B cell (primary cell): ENCODE measurements around the gene RGR. TPM values are rescaled to one million over a fixed set of nuclear protein-coding genes. Genes with fewer than 3 reads are reported as not detected.
"Not testable (repeated sequence)": the region's sequence is repeated elsewhere in the genome, so short reads cannot be mapped to it uniquely, and the experiment has no call there.

ENCODE experiments used
- ATAC-seq: fragments of 200-7000 bp; cut with Tn5 transposase; one replicate; pipeline ENCODE4 v1.10.0; 2021; ENCODE audit warnings: low read depth, mild to moderate bottlenecking, moderate number of reproducible peaks, moderate library complexity
- CTCF ChIA-PET: fragments of 350-600 bp; sonication (Branson Sonifier 250); formaldehyde crosslinking; loops from one replicate; lab custom pipeline; 2021; ENCODE audit warnings: antibody characterized with exemption, inconsistent platforms; lab: Charles Lee
- POLR2A ChIA-PET: fragments of 350-600 bp; sonication (Branson Sonifier 250); formaldehyde crosslinking; loops from one replicate; lab custom pipeline; 2021; ENCODE audit warnings: antibody characterized with exemption; lab: Charles Lee
- DNase-seq: peaks from one replicate; pipeline ENCODE4 v3.0.0; 2013
- H2AFZ ChIP-seq: 2 replicates; pipeline ENCODE4 v1.6.1; 2012; ENCODE audit warnings: mild to moderate bottlenecking, low read depth, low read length; ENCODE audit not compliant: insufficient read depth, poor library complexity, severe bottlenecking
- H3K27ac ChIP-seq, 2 donors: 1 replicate in 1 of 2; 2 replicates in 1 of 2; pipeline ENCODE4 v1.5.1; 2012 to 2013; ENCODE audit warnings: low read length in 2 of 2, mild to moderate bottlenecking in 2 of 2, moderate library complexity in 1 of 2
- H3K27me3 ChIP-seq, 4 experiments: fragments of 200-600 bp in 1 of 4; sonication (generic) in 1 of 4; replicated peaks in 1 of 4; 1 replicate in 2 of 4; 2 replicates in 2 of 4; pipeline versions ENCODE4 v1.6.1 to v1.7.0; 2013 to 2016; ENCODE audit warnings: low read length in 3 of 4, mild to moderate bottlenecking in 2 of 4, mixed read lengths in 1 of 4, moderate library complexity in 1 of 4; ENCODE audit not compliant: insufficient read depth in 4 of 4, control insufficient read depth in 3 of 4; ENCODE audit errors: control extremely low read depth in 1 of 4
- H3K36me3 ChIP-seq, 2 experiments: replicated peaks in 1 of 2; 1 replicate in 1 of 2; 2 replicates in 1 of 2; pipeline versions ENCODE4 v1.6.1 to v1.7.1; 2013; ENCODE audit warnings: low read length in 1 of 2; ENCODE audit not compliant: insufficient read depth in 2 of 2, control insufficient read depth in 1 of 2; ENCODE audit errors: control extremely low read depth in 1 of 2, extremely low read depth in 1 of 2
- H3K4me1 ChIP-seq, 2 donors: fragments of 200-600 bp in 1 of 2; sonication (generic) in 1 of 2; 1 replicate in 1 of 2; 2 replicates in 1 of 2; pipeline versions ENCODE4 v1.5.1 to v1.6.1; 2013 to 2017; ENCODE audit warnings: low read length in 2 of 2; ENCODE audit not compliant: control insufficient read depth in 2 of 2, insufficient read depth in 2 of 2
- H3K4me2 ChIP-seq: replicated peaks from 2 replicates; pipeline ENCODE3; 2012; ENCODE audit warnings: mild to moderate bottlenecking, low read depth, low read length; ENCODE audit not compliant: poor library complexity, severe bottlenecking
- H3K4me3 ChIP-seq, 5 experiments: fragments of 200-600 bp in 1 of 5; sonication (generic) in 1 of 5; 1 replicate in 3 of 5; 2 replicates in 2 of 5; pipeline versions ENCODE4 v1.5.1 to v1.7.0; 2011 to 2016; ENCODE audit warnings: low read length in 4 of 5, mild to moderate bottlenecking in 4 of 5, low read depth in 2 of 5, control low read depth in 1 of 5, moderate library complexity in 1 of 5; ENCODE audit not compliant: insufficient read depth in 1 of 5; ENCODE audit errors: control extremely low read depth in 1 of 5, extremely low read depth in 1 of 5
- H3K79me2 ChIP-seq: fragments of 200-600 bp; sonication (generic); one replicate; pipeline ENCODE4 v1.6.0; 2016; ENCODE audit warnings: low read length; ENCODE audit not compliant: control insufficient read depth, insufficient read depth
- H3K9ac ChIP-seq: fragments of 200-600 bp; sonication (generic); 2 replicates; pipeline ENCODE4 v1.6.1; 2017; ENCODE audit warnings: mild to moderate bottlenecking, low read length, moderate library complexity
- H3K9me3 ChIP-seq, 3 donors: one replicate each; pipeline versions ENCODE4 v1.6.1 to v1.7.1; 2013; ENCODE audit warnings: low read length in 2 of 3; ENCODE audit not compliant: control insufficient read depth in 2 of 3, insufficient read depth in 1 of 3; ENCODE audit errors: control extremely low read depth in 1 of 3
- H4K20me1 ChIP-seq: 2 replicates; pipeline ENCODE4 v1.6.0; 2012; ENCODE audit warnings: mild to moderate bottlenecking, low read length; ENCODE audit not compliant: insufficient read depth, control insufficient read depth, poor library complexity, severe bottlenecking
- H3K27ac Mint-ChIP-seq: one replicate; pipeline ENCODE4 v1.8.0; 2021; ENCODE audit warnings: mixed read lengths
- H3K27me3 Mint-ChIP-seq: one replicate; pipeline ENCODE4 v1.8.0; 2021; ENCODE audit warnings: mixed read lengths
- H3K4me1 Mint-ChIP-seq: one replicate; pipeline ENCODE4 v1.8.0; 2021; ENCODE audit warnings: mixed read lengths
- H3K4me3 Mint-ChIP-seq: one replicate; pipeline ENCODE4 v1.8.0; 2021; ENCODE audit warnings: mixed read lengths
- H3K9me3 Mint-ChIP-seq: one replicate; pipeline ENCODE4 v1.8.0; 2022; ENCODE audit warnings: mixed read lengths; ENCODE audit not compliant: insufficient read depth
- EZH2 ChIP-seq: IDR thresholded peaks from 2 replicates; pipeline ENCODE4 v1.6.1; 2012; ENCODE audit warnings: borderline replicate concordance, low read depth, mild to moderate bottlenecking, moderate library complexity, low read length; ENCODE audit not compliant: insufficient read depth, poor library complexity, severe bottlenecking
- WGBS: methylation state at CpG from one replicate; pipeline ENCODE4 v1.1.5; 2013; ENCODE audit warnings: missing lambda C conversion rate; ENCODE audit not compliant: insufficient coverage; 5-methylcytosine and 5-hydroxymethylcytosine counted together
- intact Hi-C: fragments of 100-400 bp; cut with micrococcal nuclease; formaldehyde crosslinking; loops from one replicate; pipeline ENCODE4 v1.10.0; 2022
- polyA plus RNA-seq: library from polyadenylated mRNA; depleted of rRNA; stranded (reverse); fragments of >200 nt; gene quantifications from 2 replicates; pipeline ENCODE4 v1.2.3, GENCODE V29; 2012
- total RNA-seq, 2 donors: library from RNA; stranded (reverse); fragments of 120-200 nt in 1 of 2; gene quantifications; 1 replicate in 1 of 2; 2 replicates in 1 of 2; pipeline versions ENCODE4 v1.2.3 to v1.2.4, GENCODE V29; 2013 to 2022
- TF ChIP-seq, protein P1 (sequence below): fragments of 200-600 bp; IDR thresholded peaks from one replicate; pipeline ENCODE4 v1.8.0; 2022; ENCODE audit warnings: antibody characterized with exemption, mild to moderate bottlenecking

The RGR gene
- total and polyA plus RNA-seq, 2 donors (not counting 1 experiment from before 2014, with no cell fraction given): not detected

DNA sequence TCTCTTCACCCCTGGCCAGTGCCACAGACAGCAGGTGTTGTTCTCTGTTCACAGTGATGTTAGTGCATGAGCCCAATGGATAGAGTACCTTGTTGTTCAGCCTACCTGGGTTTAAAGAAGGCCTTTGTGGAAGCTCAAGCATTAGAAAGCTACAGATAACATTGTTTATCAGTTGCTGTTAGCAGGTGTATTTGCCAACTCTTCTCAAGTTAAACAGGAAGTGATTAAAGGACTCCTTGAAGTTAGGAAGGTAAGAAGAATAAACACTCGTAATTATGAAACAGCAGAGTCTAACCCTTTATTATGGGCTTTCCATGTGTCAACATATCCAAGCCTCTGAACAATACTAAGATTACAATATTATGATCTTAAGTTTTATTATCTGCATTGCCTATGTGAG is 25.9 kb downstream of the RGR start:
- ChIA-PET POLR2A (no interaction called here), CTCF (interaction anchor here (10.7 kb wide), 1 partner anchor 268 kb away, joined by 267 read pairs; no protein-coding TSS in a partner anchor)
- ATAC-seq (no peak), DNase-seq (no peak)
- no peaks in the 10 kb centered on the region for H3K79me2 ChIP-seq
- H3K4me3 ChIP-seq: no peak overlapping the region
- no peaks in the 10 kb centered on the region for H3K36me3 ChIP-seq
- Mint-ChIP-seq H3K4me1 (no peaks in the 10 kb centered on the region), H3K27ac (no peak overlapping the region), H3K9me3 (no peaks in the 10 kb centered on the region), H3K27me3 (peaks cover 26% of the 10 kb centered on the region), H3K4me3 (no peak overlapping the region)
- no peak overlapping the region for H3K9ac ChIP-seq
- H3K4me2 ChIP-seq: no peak overlapping the region
- H3K9me3 ChIP-seq: no peaks in the 10 kb centered on the region
- WGBS: no CpG with 5 or more reads among the region's 1 CpG
- TF ChIP-seq, protein P1, sequence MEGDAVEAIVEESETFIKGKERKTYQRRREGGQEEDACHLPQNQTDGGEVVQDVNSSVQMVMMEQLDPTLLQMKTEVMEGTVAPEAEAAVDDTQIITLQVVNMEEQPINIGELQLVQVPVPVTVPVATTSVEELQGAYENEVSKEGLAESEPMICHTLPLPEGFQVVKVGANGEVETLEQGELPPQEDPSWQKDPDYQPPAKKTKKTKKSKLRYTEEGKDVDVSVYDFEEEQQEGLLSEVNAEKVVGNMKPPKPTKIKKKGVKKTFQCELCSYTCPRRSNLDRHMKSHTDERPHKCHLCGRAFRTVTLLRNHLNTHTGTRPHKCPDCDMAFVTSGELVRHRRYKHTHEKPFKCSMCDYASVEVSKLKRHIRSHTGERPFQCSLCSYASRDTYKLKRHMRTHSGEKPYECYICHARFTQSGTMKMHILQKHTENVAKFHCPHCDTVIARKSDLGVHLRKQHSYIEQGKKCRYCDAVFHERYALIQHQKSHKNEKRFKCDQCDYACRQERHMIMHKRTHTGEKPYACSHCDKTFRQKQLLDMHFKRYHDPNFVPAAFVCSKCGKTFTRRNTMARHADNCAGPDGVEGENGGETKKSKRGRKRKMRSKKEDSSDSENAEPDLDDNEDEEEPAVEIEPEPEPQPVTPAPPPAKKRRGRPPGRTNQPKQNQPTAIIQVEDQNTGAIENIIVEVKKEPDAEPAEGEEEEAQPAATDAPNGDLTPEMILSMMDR: no peak
- TF ChIP-seq EZH2: no peak
- no peaks in the 10 kb centered on the region for H4K20me1 ChIP-seq
- H3K27me3 ChIP-seq: peaks cover 0 to 9% (median 6%) of the 10 kb centered on the region in 4 experiments
- intact Hi-C loops: no loop called here
- H3K27ac ChIP-seq: no peak overlapping the region
- no peaks in the 10 kb centered on the region for H3K4me1 ChIP-seq
- H2AFZ ChIP-seq: no peak overlapping the region

DNA sequence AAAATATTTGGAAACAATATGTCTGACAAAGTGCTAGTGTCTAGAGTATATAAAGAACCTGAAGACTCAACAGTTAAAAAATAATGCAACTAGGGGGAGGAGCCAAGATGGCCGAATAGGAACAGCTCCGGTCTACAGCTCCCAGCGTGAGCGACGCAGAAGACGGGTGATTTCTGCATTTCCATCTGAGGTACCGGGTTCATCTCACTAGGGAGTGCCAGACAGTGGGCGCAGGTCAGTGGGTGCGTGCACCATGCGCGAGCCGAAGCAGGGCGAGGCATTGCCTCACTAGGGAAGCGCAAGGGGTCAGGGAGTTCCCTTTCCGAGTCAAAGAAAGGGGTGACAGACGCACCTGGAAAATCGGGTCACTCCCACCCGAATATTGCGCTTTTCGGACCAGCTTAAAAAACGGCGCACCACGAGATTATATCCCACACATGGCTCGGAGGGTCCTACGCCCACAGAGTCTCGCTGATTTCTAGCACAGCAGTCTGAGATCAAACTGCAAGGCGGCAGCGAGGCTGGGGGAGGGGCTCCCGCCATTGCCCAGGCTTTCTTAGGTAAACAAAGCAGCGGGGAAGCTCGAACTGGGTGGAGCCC is 35.1 kb downstream of the RGR start:
- H3K4me1 ChIP-seq, H3K4me2 ChIP-seq, H3K9me3 ChIP-seq, H3K27ac ChIP-seq, H3K4me1 Mint-ChIP-seq, H3K27me3 ChIP-seq, ATAC-seq, H3K4me3 ChIP-seq, H3K9me3 Mint-ChIP-seq, H3K27ac Mint-ChIP-seq, H4K20me1 ChIP-seq, POLR2A ChIA-PET, DNase-seq, H3K79me2 ChIP-seq, intact Hi-C loops, H3K36me3 ChIP-seq, H2AFZ ChIP-seq, H3K4me3 Mint-ChIP-seq, H3K9ac ChIP-seq: not testable (repeated sequence)
- CTCF ChIA-PET: interaction anchor here (0.7 to 1.4 kb wide), 2 partner anchors 13 to 256 kb away, joined by 3 to 5 read pairs; no protein-coding TSS in a partner anchor
- WGBS: 98% methylated on average over 8 of the region's 31 CpGs
- H3K27me3 Mint-ChIP-seq: peaks cover 35% of the 10 kb centered on the region
